HFF-Myc (cell line): Measurements from ENCODE around the gene DCD.
"Not testable (repeated sequence)": the region's sequence is repeated elsewhere in the genome, so short reads cannot be mapped to it uniquely, and the experiment has no call there.

Experiments used
- DNase-seq: peaks from one replicate; pipeline ENCODE4 v3.0.0-alpha.2; 2011; ENCODE audit warnings: low read depth; ENCODE audit errors: extremely low read depth
- H3K4me3 ChIP-seq: replicated peaks from 2 replicates; pipeline ENCODE4 v1.5.1; 2011; ENCODE audit warnings: low read depth, mild to moderate bottlenecking, control low read depth, low read length
- CTCF ChIP-seq: IDR thresholded peaks from 2 replicates; pipeline ENCODE4 v1.5.1; 2012; ENCODE audit warnings: mild to moderate bottlenecking, low read depth, low read length, control low read depth; ENCODE audit errors: missing control alignments

Gene DCD

DNA sequence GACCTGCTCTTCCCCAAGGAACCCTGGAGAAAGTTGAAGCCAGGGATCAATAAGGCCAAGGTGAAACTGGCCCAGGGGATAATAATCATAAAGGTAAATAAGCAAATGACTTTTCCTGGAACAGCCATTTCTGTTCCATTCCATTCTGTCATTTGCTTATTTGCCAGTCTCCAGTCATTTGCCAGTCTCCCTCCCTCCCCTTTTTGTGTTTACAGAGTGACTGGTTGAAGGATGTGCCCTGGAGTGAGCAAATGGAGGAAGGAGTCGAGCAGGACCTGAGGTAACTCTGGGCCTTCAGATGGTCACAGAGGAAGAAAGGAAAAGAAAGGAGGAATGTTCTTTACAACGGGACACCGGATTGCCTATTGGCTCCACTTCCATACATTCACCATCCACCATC lies 17.8 kb upstream of the DCD start:
- no peak for DNase-seq
- H3K4me3 ChIP-seq = no peak overlapping the region
- TF ChIP-seq CTCF = no peak

GRCh38 chr12:54665022-54665635 lies 17.0 kb upstream of the DCD start:
- DNase-seq, H3K4me3 ChIP-seq: not testable (repeated sequence)

DNA sequence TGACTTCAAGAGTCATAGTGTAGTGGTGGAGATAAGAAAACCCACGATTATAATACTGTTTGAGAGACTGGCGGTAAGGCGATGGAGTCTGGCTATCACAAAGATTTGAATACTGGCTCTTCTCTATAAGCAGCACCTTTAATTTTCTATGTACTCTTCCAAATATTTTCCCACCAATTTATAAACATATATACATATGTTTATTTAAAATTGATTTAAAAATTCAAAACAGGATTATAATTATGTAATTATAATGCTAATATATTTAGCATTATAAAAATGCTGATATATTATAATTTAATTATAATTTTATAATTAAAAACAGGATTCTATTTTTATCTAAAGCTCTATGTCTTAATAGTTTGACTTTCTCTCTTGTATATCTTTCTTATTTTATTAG lies 15.4 kb upstream of the DCD start:
- H3K4me3 ChIP-seq = no peak overlapping the region
- DNase-seq = no peak
- no peak for TF ChIP-seq CTCF

GRCh38 chr12:54662026-54662425 lies 13.9 kb upstream of the DCD start:
- no peak for DNase-seq
- no peak for TF ChIP-seq CTCF
- no peak overlapping the region for H3K4me3 ChIP-seq

DNA sequence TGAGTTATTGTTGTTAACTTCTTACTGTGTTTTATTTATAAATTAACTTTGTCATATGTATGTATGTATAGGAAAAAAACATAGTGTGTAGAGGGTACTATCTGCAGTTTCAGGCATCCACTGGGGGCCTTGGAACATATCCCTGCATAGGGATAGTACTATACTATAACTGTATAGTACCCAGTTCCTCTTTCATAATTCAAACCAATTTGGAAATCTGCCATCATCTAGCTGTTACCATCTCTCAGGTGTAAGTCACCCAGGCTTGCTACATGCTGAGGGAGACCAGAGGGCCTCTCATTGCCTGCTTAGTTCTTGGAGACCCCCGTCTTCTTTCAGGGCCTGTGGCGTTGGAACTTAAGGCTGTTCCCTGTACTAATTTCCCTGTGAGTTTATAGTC lies 12.9 kb upstream of the DCD start:
- TF ChIP-seq CTCF = no peak
- no peak overlapping the region for H3K4me3 ChIP-seq
- DNase-seq = no peak

DNA sequence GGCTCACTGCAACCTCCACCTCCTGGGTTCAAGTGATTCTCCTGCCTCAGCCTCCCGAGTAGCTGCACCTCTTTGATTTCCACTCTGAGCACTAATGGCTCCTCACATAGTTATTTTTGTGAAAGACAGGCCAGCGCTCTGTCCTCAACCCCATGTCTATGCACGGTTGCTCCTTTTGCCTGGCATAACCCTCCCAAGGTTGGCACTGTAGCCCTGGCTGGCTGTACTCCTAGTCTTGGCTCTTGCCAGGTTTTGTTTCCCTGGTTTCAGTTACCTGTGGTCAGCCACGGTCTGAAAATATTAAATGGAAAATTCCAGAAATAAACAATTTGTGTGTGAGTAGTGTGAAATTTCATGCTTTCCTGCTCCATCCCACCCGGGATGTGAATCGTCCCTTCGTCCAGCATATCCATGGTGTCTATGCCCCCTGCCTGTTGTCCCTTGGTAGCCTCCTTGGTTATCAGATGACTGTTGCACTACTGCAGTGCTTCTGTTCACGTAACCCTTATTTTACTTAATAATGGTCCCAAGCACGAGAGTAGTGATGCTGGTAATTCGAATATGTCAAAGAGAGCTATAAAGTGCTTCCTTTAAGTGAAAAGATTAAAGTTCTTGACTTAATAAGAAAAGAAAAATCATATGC lies 12.3 kb upstream of the DCD start:
- TF ChIP-seq CTCF = no peak
- no peak for DNase-seq
- H3K4me3 ChIP-seq = no peak overlapping the region

DNA sequence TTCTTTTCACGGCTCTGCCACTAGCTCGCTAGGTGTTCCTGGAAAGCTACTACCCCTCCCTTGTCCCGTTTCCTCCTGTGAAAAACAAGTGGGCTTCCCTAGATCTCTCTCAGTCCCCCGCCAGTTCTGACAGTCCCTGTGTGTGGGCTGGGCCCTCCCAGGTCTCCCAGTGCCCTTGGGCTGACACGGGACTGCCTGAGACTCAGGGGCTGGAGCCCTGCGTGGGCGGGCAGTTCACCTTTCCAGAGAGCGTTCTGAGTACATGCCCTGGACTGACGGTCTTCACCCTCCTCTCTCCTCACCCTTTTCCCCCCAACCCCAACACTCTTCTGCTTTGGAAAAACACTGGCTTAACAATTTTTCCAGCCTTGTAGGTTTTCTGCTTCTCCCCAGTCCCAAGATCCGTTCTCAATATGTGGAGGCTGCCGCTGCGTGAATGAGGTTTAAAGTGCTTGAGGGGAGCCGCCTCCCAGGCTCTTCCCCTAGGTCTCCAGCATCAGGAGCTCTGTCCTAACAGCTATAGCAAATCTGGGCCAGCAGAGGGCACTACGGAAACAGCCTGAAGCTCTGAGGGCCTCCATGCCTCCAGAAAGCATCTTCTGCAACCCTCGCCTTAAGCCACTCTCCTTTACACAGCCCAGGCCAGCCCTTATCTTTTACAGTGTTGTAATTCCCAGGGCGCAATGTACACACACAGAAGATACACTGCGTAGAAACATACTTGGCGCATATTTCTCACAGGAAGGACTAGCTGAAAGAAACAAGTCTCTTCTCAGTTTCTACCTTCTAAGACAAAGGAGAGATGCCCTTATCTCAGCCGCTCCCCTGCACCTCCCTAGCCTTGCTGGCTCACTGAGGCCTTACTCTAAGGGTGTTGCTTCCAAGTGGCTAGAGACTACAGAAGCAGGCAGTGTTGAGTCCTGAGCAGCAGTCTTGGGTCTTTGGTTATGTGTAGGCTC lies 10.4 kb upstream of the DCD start:
- TF ChIP-seq CTCF = peak; percentile 67
- no peak overlapping the region for H3K4me3 ChIP-seq
- DNase-seq = peak; percentile 2
